ENCODE data around the gene CBX6. TPM values are rescaled to one million over a fixed set of nuclear protein-coding genes. Genes with fewer than 3 reads are reported as not detected.

The CBX6 gene
- total and polyA plus RNA-seq, 2 experiments from 2014 or later = 51.9 to 52.1 TPM

DNA sequence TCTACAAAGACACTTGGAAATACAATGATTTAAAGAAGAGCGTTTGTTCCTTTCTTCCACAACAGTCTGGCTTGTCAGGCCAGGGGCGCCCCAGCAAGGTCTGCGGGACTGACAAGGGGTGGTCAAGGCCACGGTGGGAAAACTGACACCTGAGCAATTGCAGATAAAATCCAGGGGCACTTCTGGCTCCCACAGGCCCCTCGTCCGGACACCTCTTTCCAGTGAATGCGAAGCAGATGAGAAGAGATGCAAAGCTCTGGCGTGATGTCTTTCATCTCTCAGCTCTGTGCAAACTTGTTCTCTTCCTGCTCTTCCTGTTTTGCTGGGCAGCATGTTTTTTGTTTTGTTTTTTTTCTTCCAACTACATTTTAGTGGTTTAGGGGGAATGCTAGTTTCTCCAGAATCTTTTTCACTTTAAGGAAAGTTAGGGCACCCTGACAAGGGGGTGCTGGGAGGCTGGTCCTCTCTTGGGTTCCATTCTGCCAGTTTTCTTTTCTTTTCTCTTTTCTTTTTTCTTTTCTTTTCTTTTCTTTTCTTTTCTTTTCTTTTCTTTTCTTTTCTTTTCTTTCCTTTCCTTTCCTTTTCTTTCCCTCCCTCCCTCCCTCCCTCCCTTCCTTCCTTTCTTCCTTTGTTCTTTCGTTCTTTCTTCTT is 11.1 kb upstream of the CBX6 start:
- Histone ChIP-seq H4K20me1 (ENCODE audit: insufficient read depth) (no peaks in the 10 kb centered on the region), H3K79me2 (ENCODE audit: insufficient read depth) (no peaks in the 10 kb centered on the region), H3K36me3 (ENCODE audit: low read depth) (no peaks in the 10 kb centered on the region), H3F3A (ENCODE audit: insufficient read depth) (peaks cover 4% of the 10 kb centered on the region; the same call in 1 of the 2 replicates), H3K4me3 (no peak overlapping the region), H3K9me2 (ENCODE audit: insufficient read depth) (no peaks in the 10 kb centered on the region), H3K4me2 (ENCODE audit: unreplicated experiment) (no peak overlapping the region), H3K27ac (no peak overlapping the region), H3K4me1 (ENCODE audit: insufficient read depth) (peaks cover 20% of the 10 kb centered on the region), H3K27me3 (replicated peaks; ENCODE audit: insufficient read depth) (no peaks in the 10 kb centered on the region), H2AFZ (peak overlapping the region; percentile 14; the same call in 1 of the 2 replicates), H3K9ac (no peak overlapping the region), H3K9me3 (ENCODE audit: low read depth) (no peaks in the 10 kb centered on the region)
- WGBS, 2 experiments (ENCODE audit: low coverage in 1 of 2, low lambda C conversion rate in 2 of 2, missing lambda C conversion rate in 2 of 2) = 54 to 56% methylated on average over 9 of the region's 9 CpGs
- TF ChIP-seq EZH2 (IDR thresholded peaks at IDR 0.05; ENCODE audit: insufficient read depth, poor library complexity, severe bottlenecking) (no peak), EZH2phosphoT487 (IDR thresholded peaks at IDR 0.05; ENCODE audit: insufficient read depth, low read depth) (no peak)
- no peak for DNase-seq
- in situ Hi-C loops (cut with MboI) = no loop called here

DNA sequence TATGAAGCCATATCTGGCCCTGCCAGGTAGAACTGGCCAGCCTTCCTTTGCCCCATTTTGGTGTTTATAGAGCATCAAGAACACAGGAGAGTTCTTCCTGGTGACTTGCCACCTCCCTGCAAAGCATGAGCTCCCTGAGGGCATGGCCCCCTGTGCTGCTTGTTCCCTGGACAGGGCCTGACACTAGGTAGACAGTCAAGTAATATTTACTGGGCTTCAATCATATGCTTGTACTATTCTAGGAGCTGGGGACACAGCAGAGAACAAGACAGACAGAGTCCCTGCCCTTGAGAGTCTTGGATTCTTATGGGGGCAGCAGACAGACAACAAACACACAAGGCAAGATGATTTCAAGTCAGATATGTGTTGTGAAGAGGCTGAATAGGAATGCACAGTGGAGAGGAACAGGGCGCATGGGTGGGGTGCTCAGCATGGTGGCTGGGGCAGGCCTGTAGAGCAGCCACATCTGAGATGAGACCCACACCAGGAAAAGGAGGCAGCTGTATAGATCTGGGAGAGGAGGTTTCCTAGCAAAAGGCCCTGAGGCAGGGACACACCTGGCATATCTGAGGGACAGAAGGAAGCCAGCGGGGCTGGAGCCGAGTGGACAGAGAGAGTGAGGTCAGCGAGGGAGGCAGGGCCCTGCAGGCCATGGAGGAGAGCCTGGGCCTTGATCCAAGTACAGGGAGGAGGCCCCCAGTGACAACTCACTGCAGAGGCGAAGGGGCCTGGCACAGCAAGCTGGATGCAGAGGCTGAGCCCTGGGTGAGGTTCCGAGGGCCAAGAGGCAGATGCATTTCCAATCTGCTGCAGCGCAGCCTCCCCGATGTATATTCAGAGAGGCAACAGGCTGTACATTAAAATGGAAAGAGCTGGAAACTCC is 10.2 kb upstream of the CBX6 start:
- Histone ChIP-seq H3K9ac (peak overlapping the region; percentile 31; the same call in 1 of the 2 replicates), H3K27ac (peak overlapping the region; percentile 54), H3K4me2 (ENCODE audit: unreplicated experiment) (peak overlapping the region; percentile 65), H3K79me2 (ENCODE audit: insufficient read depth) (no peaks in the 10 kb centered on the region), H3F3A (ENCODE audit: insufficient read depth) (peaks cover 4% of the 10 kb centered on the region; the same call in 1 of the 2 replicates), H3K36me3 (ENCODE audit: low read depth) (no peaks in the 10 kb centered on the region), H3K9me2 (ENCODE audit: insufficient read depth) (no peaks in the 10 kb centered on the region), H3K27me3 (replicated peaks; ENCODE audit: insufficient read depth) (no peaks in the 10 kb centered on the region), H2AFZ (peak overlapping the region; percentile 14; the same call in 1 of the 2 replicates), H4K20me1 (ENCODE audit: insufficient read depth) (no peaks in the 10 kb centered on the region), H3K9me3 (ENCODE audit: low read depth) (no peaks in the 10 kb centered on the region), H3K4me3 (peak overlapping the region; percentile 37; the same call in 1 of the 2 replicates), H3K4me1 (ENCODE audit: insufficient read depth) (peaks cover 20% of the 10 kb centered on the region)
- peak; percentile 77 for DNase-seq
- TF ChIP-seq EZH2phosphoT487 (IDR thresholded peaks at IDR 0.05; ENCODE audit: insufficient read depth, low read depth) (no peak), EZH2 (IDR thresholded peaks at IDR 0.05; ENCODE audit: insufficient read depth, poor library complexity, severe bottlenecking) (no peak)
- 28 to 35% methylated on average over 7 to 8 of the region's 8 CpGs for WGBS, 2 experiments (ENCODE audit: low coverage in 1 of 2, low lambda C conversion rate in 2 of 2, missing lambda C conversion rate in 2 of 2)
- in situ Hi-C loops (cut with MboI) = no loop called here

DNA sequence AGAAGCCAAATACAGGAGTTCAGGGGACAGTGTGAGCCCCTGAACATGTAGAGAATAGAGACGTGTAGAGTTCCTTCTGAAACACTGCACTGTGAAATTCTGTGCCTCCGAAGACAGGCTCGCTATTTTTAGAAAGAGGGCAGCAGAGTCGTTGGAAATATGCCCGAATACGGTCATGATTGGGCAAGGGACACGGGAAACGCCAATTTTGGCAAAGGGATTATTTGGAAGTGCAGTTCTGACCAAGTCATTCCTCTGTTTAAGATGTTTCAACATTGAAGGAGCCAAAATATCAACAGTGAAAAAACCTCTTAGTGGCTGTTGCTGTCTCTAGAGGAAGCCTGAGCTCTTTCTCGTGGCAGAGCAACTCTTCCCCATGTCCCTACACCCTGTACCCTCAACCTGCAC is 9.5 kb upstream of the CBX6 start:
- Histone ChIP-seq H3K27me3 (replicated peaks; ENCODE audit: insufficient read depth) (no peaks in the 10 kb centered on the region), H3K4me3 (peak overlapping the region; percentile 37; the same call in 1 of the 2 replicates), H2AFZ (peak overlapping the region; percentile 52), H3K27ac (peak overlapping the region; percentile 54), H4K20me1 (ENCODE audit: insufficient read depth) (no peaks in the 10 kb centered on the region), H3K9me2 (ENCODE audit: insufficient read depth) (no peaks in the 10 kb centered on the region), H3K9me3 (ENCODE audit: low read depth) (no peaks in the 10 kb centered on the region), H3F3A (ENCODE audit: insufficient read depth) (peaks cover 4% of the 10 kb centered on the region; the same call in 1 of the 2 replicates), H3K79me2 (ENCODE audit: insufficient read depth) (no peaks in the 10 kb centered on the region), H3K4me2 (ENCODE audit: unreplicated experiment) (peak overlapping the region; percentile 65), H3K4me1 (ENCODE audit: insufficient read depth) (peaks cover 20% of the 10 kb centered on the region), H3K9ac (peak overlapping the region; percentile 31; the same call in 1 of the 2 replicates), H3K36me3 (ENCODE audit: low read depth) (no peaks in the 10 kb centered on the region)
- peak; percentile 91 for DNase-seq
- in situ Hi-C loops (cut with MboI) = no loop called here
- WGBS, 2 experiments (ENCODE audit: low coverage in 1 of 2, low lambda C conversion rate in 2 of 2, missing lambda C conversion rate in 2 of 2) = 0 to 3% methylated on average over 9 of the region's 9 CpGs
- TF ChIP-seq EZH2 (IDR thresholded peaks at IDR 0.05; ENCODE audit: insufficient read depth, poor library complexity, severe bottlenecking) (no peak), EZH2phosphoT487 (IDR thresholded peaks at IDR 0.05; ENCODE audit: insufficient read depth, low read depth) (no peak)

DNA sequence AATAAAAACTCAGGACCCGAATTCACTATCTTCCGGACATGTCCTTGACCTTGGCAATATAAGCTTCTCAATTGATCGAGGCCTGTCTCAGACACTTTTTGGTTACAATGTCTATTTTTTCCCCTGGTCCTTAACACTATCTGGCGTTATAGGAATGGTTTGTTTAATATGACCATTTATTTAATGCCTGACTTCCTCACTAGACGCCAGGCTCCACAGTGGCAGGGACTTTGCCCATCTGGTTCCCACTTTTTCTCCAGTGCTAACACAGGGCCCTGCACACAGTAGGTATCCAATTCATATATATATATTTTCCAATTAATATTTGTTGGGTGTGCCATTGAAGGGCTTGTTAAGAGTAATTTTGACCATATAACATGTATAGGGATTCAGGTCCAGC is 7.9 kb upstream of the CBX6 start:
- no peaks in the 10 kb centered on the region for H4K20me1 ChIP-seq (ENCODE audit: insufficient read depth)
- TF ChIP-seq EZH2 (IDR thresholded peaks at IDR 0.05; ENCODE audit: insufficient read depth, poor library complexity, severe bottlenecking) (no peak), EZH2phosphoT487 (IDR thresholded peaks at IDR 0.05; ENCODE audit: insufficient read depth, low read depth) (no peak)
- H3K4me3 ChIP-seq = no peak overlapping the region
- no peaks in the 10 kb centered on the region for H3K9me3 ChIP-seq (ENCODE audit: low read depth)
- in situ Hi-C loops (cut with MboI) = loop anchor here (10.0 kb wide), 2 partner anchors 125 to 235 kb away; no protein-coding TSS in a partner anchor
- H3K4me1 ChIP-seq (ENCODE audit: insufficient read depth) = peaks cover 20% of the 10 kb centered on the region
- 80 to 83% methylated on average over 5 of the region's 5 CpGs for WGBS, 2 experiments (ENCODE audit: low coverage in 1 of 2, low lambda C conversion rate in 2 of 2, missing lambda C conversion rate in 2 of 2)
- H3K27ac ChIP-seq = no peak overlapping the region
- no peak overlapping the region for H3K4me2 ChIP-seq (ENCODE audit: unreplicated experiment)
- H3K9ac ChIP-seq = no peak overlapping the region
- H2AFZ ChIP-seq = no peak overlapping the region
- no peaks in the 10 kb centered on the region for H3K27me3 ChIP-seq (replicated peaks; ENCODE audit: insufficient read depth)
- H3F3A ChIP-seq (ENCODE audit: insufficient read depth) = peaks cover 4% of the 10 kb centered on the region; the same call in 1 of the 2 replicates
- DNase-seq = no peak
- no peaks in the 10 kb centered on the region for H3K9me2 ChIP-seq (ENCODE audit: insufficient read depth)
- H3K79me2 ChIP-seq (ENCODE audit: insufficient read depth) = no peaks in the 10 kb centered on the region
- H3K36me3 ChIP-seq (ENCODE audit: low read depth) = no peaks in the 10 kb centered on the region
